Kidney epithelial cell (primary cell): ENCODE measurements around the gene TTC8. TPM values are rescaled to one million over a fixed set of nuclear protein-coding genes. Genes with fewer than 3 reads are reported as not detected.

ENCODE experiments used
- DNase-seq: peaks from one replicate; pipeline ENCODE4 v3.0.0-alpha.2; 2010; ENCODE audit warnings: low read depth
- H3K27me3 ChIP-seq: 2 replicates; pipeline ENCODE4 v1.6.0; 2011; ENCODE audit warnings: low read length; ENCODE audit not compliant: control insufficient read depth, insufficient read depth
- H3K36me3 ChIP-seq: 2 replicates; pipeline ENCODE4 v1.5.1; 2011; ENCODE audit warnings: low read length; ENCODE audit not compliant: control insufficient read depth, insufficient read depth
- H3K4me3 ChIP-seq: 2 replicates; pipeline ENCODE4 v1.5.1; 2011; ENCODE audit warnings: low read depth, mild to moderate bottlenecking, control low read depth, low read length
- total RNA-seq: library from RNA; depleted of rRNA; stranded (reverse); fragments of >200 nt; gene quantifications from 2 replicates; pipeline ENCODE4 v1.2.3, GENCODE V29; 2015
- TF ChIP-seq, protein P1 (sequence below): IDR thresholded peaks from 2 replicates; pipeline ENCODE4 v1.5.1; 2011; ENCODE audit warnings: mild to moderate bottlenecking, moderate library complexity, low read length, control low read depth, inconsistent platforms; ENCODE audit not compliant: insufficient read depth, poor library complexity, severe bottlenecking

TTC8 gene
- total RNA-seq, 1 donor from 2014 or later = 18.3 TPM

DNA sequence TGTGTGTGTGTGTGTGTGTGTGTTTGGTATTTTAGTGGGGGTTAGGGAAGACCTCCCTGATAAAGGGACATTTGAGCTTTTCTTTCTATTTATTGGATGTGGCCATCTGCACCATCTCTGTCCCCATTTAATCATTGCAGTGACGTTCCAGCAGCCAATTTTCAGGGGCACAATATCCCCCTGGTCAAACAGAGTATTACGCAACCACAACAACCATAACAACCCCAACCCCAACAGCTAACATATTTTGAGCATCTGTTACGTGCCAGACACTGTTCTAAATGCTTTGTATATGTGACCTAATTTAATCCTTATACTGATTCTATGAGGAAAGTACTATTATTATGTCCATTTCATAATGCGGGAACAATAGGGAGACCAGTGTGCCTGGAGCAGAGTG, 87.4 kb downstream of the TTC8 start:
- no peak for DNase-seq
- Histone ChIP-seq H3K36me3 (no peaks in the 10 kb centered on the region), H3K27me3 (no peaks in the 10 kb centered on the region), H3K4me3 (no peak overlapping the region)
- TF ChIP-seq, protein P1, sequence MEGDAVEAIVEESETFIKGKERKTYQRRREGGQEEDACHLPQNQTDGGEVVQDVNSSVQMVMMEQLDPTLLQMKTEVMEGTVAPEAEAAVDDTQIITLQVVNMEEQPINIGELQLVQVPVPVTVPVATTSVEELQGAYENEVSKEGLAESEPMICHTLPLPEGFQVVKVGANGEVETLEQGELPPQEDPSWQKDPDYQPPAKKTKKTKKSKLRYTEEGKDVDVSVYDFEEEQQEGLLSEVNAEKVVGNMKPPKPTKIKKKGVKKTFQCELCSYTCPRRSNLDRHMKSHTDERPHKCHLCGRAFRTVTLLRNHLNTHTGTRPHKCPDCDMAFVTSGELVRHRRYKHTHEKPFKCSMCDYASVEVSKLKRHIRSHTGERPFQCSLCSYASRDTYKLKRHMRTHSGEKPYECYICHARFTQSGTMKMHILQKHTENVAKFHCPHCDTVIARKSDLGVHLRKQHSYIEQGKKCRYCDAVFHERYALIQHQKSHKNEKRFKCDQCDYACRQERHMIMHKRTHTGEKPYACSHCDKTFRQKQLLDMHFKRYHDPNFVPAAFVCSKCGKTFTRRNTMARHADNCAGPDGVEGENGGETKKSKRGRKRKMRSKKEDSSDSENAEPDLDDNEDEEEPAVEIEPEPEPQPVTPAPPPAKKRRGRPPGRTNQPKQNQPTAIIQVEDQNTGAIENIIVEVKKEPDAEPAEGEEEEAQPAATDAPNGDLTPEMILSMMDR = no peak

DNA sequence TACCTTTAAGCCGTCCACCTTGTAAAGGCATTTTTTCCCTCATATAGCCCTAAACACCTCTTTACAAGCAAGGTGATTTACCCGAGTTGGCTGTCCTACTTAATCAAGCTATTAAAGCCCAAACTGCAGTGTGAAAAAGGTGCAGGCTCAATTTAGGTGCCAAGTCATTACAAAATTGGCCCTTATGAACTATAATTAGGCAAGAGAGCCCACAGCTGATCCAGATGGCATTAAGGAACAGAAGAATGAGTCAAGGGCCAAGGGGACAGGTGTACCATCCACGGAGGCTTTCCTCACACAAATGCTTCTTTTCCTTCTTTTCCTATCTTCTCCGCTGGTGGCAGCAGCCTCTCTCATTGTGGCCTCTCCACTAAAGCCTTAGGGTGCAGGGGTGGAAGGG, 90.5 kb downstream of the TTC8 start:
- Histone ChIP-seq H3K27me3 (no peaks in the 10 kb centered on the region), H3K36me3 (no peaks in the 10 kb centered on the region), H3K4me3 (no peak overlapping the region)
- TF ChIP-seq, protein P1 = no peak
- no peak for DNase-seq

DNA sequence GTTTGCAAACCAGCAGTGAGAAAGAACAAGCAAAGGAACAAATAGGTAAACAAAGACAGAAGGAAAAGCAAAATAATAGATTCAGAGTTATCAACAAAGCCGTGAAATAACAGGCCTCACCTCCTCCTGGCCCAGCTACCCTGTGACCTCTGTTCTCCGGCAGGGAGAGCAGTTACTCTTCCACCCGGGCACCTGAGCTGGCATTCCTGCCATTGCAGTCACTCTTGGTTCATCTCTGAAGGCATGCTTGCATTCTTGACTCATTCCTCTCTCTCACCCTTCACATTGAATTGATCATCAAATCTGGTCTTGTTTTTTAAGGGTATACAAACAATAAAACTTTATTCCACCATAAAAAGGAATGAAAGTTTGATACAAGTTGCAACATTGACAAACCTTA, 95.1 kb downstream of the TTC8 start:
- Histone ChIP-seq H3K4me3 (no peak overlapping the region), H3K27me3 (no peaks in the 10 kb centered on the region), H3K36me3 (no peaks in the 10 kb centered on the region)
- TF ChIP-seq, protein P1 = no peak
- no peak for DNase-seq

Other genes with a start within 250 kb of the TTC8 start
- 0.79 and 1.1 TPM in 2 replicates for gene EML5, start 31.7 kb upstream of the TTC8 start, total RNA-seq